Measurements from ENCODE around the gene ZNF516. TPM values are rescaled to one million over a fixed set of nuclear protein-coding genes. Genes with fewer than 3 reads are reported as not detected.

ZNF516 gene
- total RNA-seq, 1 experiment from 2014 or later = 44.2 TPM

DNA sequence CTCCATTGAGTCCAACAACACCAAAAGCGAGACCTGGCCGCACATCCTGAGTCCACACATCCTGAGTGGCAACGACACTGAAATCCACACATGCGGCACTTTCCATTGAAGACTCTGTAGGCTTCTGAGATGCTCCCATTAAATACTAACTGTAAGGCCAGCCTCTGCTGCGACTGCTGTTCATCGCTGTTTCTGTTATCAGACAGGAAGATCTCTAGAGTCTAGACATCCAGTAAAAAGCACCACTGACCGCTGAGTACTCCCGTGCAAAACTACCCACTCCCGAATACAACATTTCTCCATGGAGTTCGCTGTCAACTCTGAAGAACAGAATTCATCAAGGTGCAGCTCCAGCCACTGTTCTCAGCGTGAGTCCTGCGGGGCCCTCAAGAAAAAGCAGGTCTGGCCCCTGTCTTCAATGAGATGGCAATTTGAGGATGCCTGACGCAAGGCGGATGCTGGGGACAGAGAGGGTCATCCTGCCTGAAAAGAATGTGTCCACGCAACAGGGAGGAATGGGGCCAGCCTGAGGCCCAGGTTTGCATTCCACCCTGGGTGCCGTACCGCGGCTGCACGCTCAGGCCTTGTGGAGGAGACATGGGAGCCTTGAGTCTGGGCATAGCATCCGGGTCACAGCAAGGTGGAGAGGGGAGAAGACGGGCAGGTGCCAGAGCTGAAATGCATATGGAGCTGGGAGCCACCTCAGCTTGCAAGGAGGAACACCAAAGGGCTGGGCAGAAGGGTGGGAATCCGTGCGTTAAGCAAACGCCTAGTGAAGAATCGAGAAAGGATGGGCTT lies 61.9 kb downstream of the ZNF516 start:
- Mint-ChIP-seq H3K27ac (ENCODE audit: unreplicated experiment) (no peak overlapping the region), H3K27me3 (ENCODE audit: unreplicated experiment) (no peaks in the 10 kb centered on the region)

DNA sequence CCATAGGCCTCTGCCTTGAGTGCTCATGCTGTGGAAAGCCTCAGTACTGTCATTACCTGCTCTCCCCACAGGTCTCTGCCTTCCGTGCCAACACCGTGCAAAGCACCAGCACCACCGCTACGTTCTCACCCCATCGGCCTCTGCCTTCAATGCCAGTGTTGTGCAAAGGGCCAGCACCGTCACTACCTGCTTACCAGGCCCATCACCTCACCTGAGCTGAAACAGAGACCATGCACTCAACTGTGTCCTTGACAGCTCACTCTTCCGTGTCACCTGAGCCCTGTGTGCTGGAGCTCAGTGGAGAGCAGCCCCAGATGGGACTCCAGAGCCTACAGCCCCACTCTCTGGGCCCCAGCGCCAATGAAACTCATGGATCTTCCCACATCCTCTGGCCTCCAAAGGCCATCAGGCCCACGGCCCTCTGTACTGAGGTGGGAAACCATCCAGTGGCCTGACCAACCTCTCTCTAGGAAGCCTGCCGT lies 62.7 kb downstream of the ZNF516 start:
- intact Hi-C loops (cut with micrococcal nuclease; ENCODE audit: unreplicated experiment) = no loop called here

More for the DNA sequence above, 61.9 kb downstream of the ZNF516 start:
- DNase-seq = no peak
- CTCF ChIA-PET = no interaction called here
- Mint-ChIP-seq H3K36me3 (ENCODE audit: insufficient read depth, unreplicated experiment) (peaks cover 25% of the 10 kb centered on the region), H3K9me3 (ENCODE audit: low read depth, unreplicated experiment) (peaks cover 4% of the 10 kb centered on the region), H3K4me1 (ENCODE audit: low read depth, unreplicated experiment) (peaks cover 20% of the 10 kb centered on the region), H3K4me3 (ENCODE audit: low read depth, unreplicated experiment) (no peak overlapping the region)
- intact Hi-C loops (cut with micrococcal nuclease; ENCODE audit: unreplicated experiment) = no loop called here
- no TSS peak for BruUV-seq (replicated peaks)
- TF ChIP-seq, protein P1, sequence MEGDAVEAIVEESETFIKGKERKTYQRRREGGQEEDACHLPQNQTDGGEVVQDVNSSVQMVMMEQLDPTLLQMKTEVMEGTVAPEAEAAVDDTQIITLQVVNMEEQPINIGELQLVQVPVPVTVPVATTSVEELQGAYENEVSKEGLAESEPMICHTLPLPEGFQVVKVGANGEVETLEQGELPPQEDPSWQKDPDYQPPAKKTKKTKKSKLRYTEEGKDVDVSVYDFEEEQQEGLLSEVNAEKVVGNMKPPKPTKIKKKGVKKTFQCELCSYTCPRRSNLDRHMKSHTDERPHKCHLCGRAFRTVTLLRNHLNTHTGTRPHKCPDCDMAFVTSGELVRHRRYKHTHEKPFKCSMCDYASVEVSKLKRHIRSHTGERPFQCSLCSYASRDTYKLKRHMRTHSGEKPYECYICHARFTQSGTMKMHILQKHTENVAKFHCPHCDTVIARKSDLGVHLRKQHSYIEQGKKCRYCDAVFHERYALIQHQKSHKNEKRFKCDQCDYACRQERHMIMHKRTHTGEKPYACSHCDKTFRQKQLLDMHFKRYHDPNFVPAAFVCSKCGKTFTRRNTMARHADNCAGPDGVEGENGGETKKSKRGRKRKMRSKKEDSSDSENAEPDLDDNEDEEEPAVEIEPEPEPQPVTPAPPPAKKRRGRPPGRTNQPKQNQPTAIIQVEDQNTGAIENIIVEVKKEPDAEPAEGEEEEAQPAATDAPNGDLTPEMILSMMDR (IDR thresholded peaks at IDR 0.05; ENCODE audit: unreplicated experiment) = no peak

DNA sequence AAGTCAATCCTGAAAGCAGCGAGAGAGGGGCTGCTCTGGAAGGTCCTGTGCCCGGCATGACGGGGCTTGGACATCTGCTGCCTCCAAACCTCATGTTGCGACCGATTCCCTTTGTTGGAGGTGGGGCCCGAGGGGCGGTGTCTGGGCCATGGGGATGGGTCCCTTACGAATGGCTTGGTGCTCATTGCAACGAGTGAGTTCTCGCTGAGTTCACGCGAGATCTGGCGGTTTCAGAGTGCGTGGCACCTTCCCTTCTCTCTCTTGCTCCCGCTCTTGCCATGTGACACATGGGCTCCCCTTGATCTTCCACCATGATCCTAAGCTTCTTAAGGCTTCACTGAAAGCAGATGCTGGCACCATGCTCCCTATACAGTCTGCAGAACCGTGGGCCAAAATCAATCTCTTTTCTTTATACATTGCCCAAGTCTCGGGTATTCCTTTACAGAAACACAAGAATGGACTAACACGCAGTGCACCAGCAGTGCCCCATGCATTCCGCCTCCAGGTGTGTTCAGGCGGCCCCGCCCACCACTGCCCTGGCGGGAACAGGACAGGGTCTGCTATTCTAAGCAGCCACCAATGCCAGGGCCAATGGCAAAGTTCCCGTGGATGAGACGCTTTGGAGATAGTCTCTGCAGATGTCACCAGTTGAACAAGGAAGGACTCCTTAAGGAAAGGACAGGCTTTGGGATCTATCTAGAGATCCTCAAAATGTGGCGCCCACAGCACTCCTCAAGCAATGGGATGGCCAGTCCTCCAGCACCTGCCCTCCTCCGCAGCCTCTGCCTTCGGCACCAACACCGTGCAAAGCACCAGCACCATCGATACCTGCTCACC lies 63.4 kb downstream of the ZNF516 start:
- H3K36me3 Mint-ChIP-seq (ENCODE audit: insufficient read depth, unreplicated experiment) = peaks cover 26% of the 10 kb centered on the region
- H3K4me1 Mint-ChIP-seq (ENCODE audit: low read depth, unreplicated experiment) = peaks cover 20% of the 10 kb centered on the region
- intact Hi-C loops (cut with micrococcal nuclease; ENCODE audit: unreplicated experiment) = no loop called here
- no peak overlapping the region for H3K27ac Mint-ChIP-seq (ENCODE audit: unreplicated experiment)
- peaks cover 4% of the 10 kb centered on the region for H3K9me3 Mint-ChIP-seq (ENCODE audit: low read depth, unreplicated experiment)
- BruUV-seq (replicated peaks) = no TSS peak
- CTCF ChIA-PET = no interaction called here
- H3K27me3 Mint-ChIP-seq (ENCODE audit: unreplicated experiment) = no peaks in the 10 kb centered on the region
- DNase-seq = no peak
- H3K4me3 Mint-ChIP-seq (ENCODE audit: low read depth, unreplicated experiment) = no peak overlapping the region
- TF ChIP-seq, protein P1 (IDR thresholded peaks at IDR 0.05; ENCODE audit: unreplicated experiment) = no peak

More for the DNA sequence above, 62.7 kb downstream of the ZNF516 start:
- BruUV-seq (replicated peaks) = no TSS peak
- Mint-ChIP-seq H3K9me3 (ENCODE audit: low read depth, unreplicated experiment) (peaks cover 4% of the 10 kb centered on the region), H3K4me1 (ENCODE audit: low read depth, unreplicated experiment) (peaks cover 20% of the 10 kb centered on the region), H3K27me3 (ENCODE audit: unreplicated experiment) (no peaks in the 10 kb centered on the region), H3K4me3 (ENCODE audit: low read depth, unreplicated experiment) (no peak overlapping the region), H3K27ac (ENCODE audit: unreplicated experiment) (no peak overlapping the region), H3K36me3 (ENCODE audit: insufficient read depth, unreplicated experiment) (peaks cover 26% of the 10 kb centered on the region)
- TF ChIP-seq, protein P1 (IDR thresholded peaks at IDR 0.05; ENCODE audit: unreplicated experiment) = no peak
- CTCF ChIA-PET = no interaction called here
- no peak for DNase-seq

DNA sequence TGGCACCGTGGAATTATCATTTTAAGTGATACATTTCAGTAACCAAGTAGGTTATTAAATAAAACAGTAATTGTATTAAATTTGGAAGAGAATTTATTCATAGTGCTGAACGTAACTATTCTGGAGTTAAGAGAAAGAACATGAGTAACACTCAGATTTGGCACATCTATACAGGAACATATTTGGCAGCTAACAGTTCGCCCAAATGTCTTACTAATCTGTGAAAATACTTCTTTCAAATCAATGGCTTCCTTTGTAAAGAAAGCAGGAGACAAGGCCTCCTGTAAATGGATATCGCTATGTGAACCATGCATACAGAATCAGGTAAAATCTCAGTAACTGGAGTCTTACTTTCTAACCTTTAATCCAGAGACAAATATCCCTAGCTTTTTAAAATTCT lies 64.4 kb downstream of the ZNF516 start:
- no peak overlapping the region for H3K4me3 Mint-ChIP-seq (ENCODE audit: low read depth, unreplicated experiment)
- CTCF ChIA-PET = no interaction called here
- H3K27me3 Mint-ChIP-seq (ENCODE audit: unreplicated experiment) = no peaks in the 10 kb centered on the region
- H3K4me1 Mint-ChIP-seq (ENCODE audit: low read depth, unreplicated experiment) = peaks cover 20% of the 10 kb centered on the region
- TF ChIP-seq, protein P1 (IDR thresholded peaks at IDR 0.05; ENCODE audit: unreplicated experiment) = no peak
- peaks cover 4% of the 10 kb centered on the region for H3K9me3 Mint-ChIP-seq (ENCODE audit: low read depth, unreplicated experiment)
- no TSS peak for BruUV-seq (replicated peaks)
- no peak for DNase-seq
- peaks cover 26% of the 10 kb centered on the region for H3K36me3 Mint-ChIP-seq (ENCODE audit: insufficient read depth, unreplicated experiment)
- intact Hi-C loops (cut with micrococcal nuclease; ENCODE audit: unreplicated experiment) = no loop called here
- H3K27ac Mint-ChIP-seq (ENCODE audit: unreplicated experiment) = no peak overlapping the region

Measured in Calu3 (cell line).